CD8-positive, alpha-beta memory T cell (primary cell): Measurements from ENCODE around the gene ZNF69. TPM values are rescaled to one million over a fixed set of nuclear protein-coding genes. Genes with fewer than 3 reads are reported as not detected.
"Not testable (repeated sequence)": the region's sequence is repeated elsewhere in the genome, so short reads cannot be mapped to it uniquely, and the experiment has no call there.

Experiments used
- CTCF ChIA-PET: fragments of 350-600 bp; sonication (Branson Sonifier 250); formaldehyde crosslinking; loops from one replicate; lab custom pipeline; 2021; ENCODE audit warnings: antibody characterized with exemption; lab: Charles Lee
- POLR2A ChIA-PET: fragments of 350-600 bp; sonication (Branson Sonifier 250); formaldehyde crosslinking; loops from one replicate; lab custom pipeline; 2021; ENCODE audit warnings: antibody characterized with exemption; lab: Charles Lee
- DNase-seq, 5 donors: peaks; one replicate each; pipeline versions ENCODE4 v3.0.0 to v3.0.0-alpha.2; 2020 to 2022; ENCODE audit warnings: mixed read lengths in 1 of 5
- H3K27ac ChIP-seq: one replicate; pipeline ENCODE4 v1.7.0; 2013; ENCODE audit warnings: low read depth, mild to moderate bottlenecking, low read length, moderate library complexity
- H3K27me3 ChIP-seq: 2 replicates; pipeline ENCODE4 v1.7.0; 2013; ENCODE audit warnings: low read length, mild to moderate bottlenecking; ENCODE audit not compliant: insufficient read depth, poor library complexity, severe bottlenecking
- H3K36me3 ChIP-seq: 2 replicates; pipeline ENCODE4 v1.7.0; 2013; ENCODE audit warnings: mild to moderate bottlenecking, low read length, moderate library complexity; ENCODE audit not compliant: insufficient read depth
- H3K4me1 ChIP-seq: 2 replicates; pipeline ENCODE4 v1.7.0; 2013; ENCODE audit warnings: mild to moderate bottlenecking, low read length, moderate library complexity; ENCODE audit not compliant: insufficient read depth
- H3K4me3 ChIP-seq: 2 replicates; pipeline ENCODE4 v1.7.0; 2013; ENCODE audit warnings: mild to moderate bottlenecking, low read length
- H3K9me3 ChIP-seq: 2 replicates; pipeline ENCODE4 v1.7.0; 2013; ENCODE audit warnings: mild to moderate bottlenecking, low read length
- H3K27ac Mint-ChIP-seq, 8 donors: one replicate each; pipeline ENCODE4 v1.8.0; 2020 to 2021; ENCODE audit warnings: mixed read lengths in 8 of 8, mild to moderate bottlenecking in 6 of 8, inconsistent platforms in 3 of 8, moderate library complexity in 3 of 8
- H3K27me3 Mint-ChIP-seq, 2 donors: one replicate each; pipeline ENCODE4 v1.8.0; 2020 to 2021; ENCODE audit warnings: mixed read lengths in 2 of 2, mild to moderate bottlenecking in 1 of 2, moderate library complexity in 1 of 2
- H3K36me3 Mint-ChIP-seq, 3 donors: one replicate each; pipeline ENCODE4 v1.8.0; 2020 to 2021; ENCODE audit warnings: mixed read lengths in 3 of 3, inconsistent platforms in 1 of 3, mild to moderate bottlenecking in 1 of 3
- H3K4me1 Mint-ChIP-seq, 3 donors: one replicate each; pipeline ENCODE4 v1.8.0; 2020 to 2021; ENCODE audit warnings: mixed read lengths in 3 of 3, inconsistent platforms in 1 of 3, mild to moderate bottlenecking in 1 of 3
- H3K4me3 Mint-ChIP-seq, 7 donors: one replicate each; pipeline ENCODE4 v1.8.0; 2020 to 2021; ENCODE audit warnings: mixed read lengths in 7 of 7, mild to moderate bottlenecking in 6 of 7, moderate library complexity in 4 of 7, inconsistent platforms in 2 of 7
- H3K9me3 Mint-ChIP-seq, 5 donors: one replicate each; pipeline ENCODE4 v1.8.0; 2020 to 2022; ENCODE audit warnings: mixed read lengths in 5 of 5, mild to moderate bottlenecking in 3 of 5, moderate library complexity in 2 of 5, inconsistent platforms in 1 of 5
- polyA plus RNA-seq: library from polyadenylated mRNA; unstranded; fragments of 300-500 nt; fragmentation: Illumina TruSeq; gene quantifications from one replicate; pipeline ENCODE4 v1.2.3, GENCODE V29; 2021
- total RNA-seq, 2 experiments: library from RNA; stranded (reverse); gene quantifications; one replicate each; pipeline ENCODE4 v1.2.3, GENCODE V29; 2021

The ZNF69 gene
- total RNA-seq (1 to 10 TPM; 1.8 to 2.0 TPM), polyA plus RNA-seq (4.1 TPM)

DNA sequence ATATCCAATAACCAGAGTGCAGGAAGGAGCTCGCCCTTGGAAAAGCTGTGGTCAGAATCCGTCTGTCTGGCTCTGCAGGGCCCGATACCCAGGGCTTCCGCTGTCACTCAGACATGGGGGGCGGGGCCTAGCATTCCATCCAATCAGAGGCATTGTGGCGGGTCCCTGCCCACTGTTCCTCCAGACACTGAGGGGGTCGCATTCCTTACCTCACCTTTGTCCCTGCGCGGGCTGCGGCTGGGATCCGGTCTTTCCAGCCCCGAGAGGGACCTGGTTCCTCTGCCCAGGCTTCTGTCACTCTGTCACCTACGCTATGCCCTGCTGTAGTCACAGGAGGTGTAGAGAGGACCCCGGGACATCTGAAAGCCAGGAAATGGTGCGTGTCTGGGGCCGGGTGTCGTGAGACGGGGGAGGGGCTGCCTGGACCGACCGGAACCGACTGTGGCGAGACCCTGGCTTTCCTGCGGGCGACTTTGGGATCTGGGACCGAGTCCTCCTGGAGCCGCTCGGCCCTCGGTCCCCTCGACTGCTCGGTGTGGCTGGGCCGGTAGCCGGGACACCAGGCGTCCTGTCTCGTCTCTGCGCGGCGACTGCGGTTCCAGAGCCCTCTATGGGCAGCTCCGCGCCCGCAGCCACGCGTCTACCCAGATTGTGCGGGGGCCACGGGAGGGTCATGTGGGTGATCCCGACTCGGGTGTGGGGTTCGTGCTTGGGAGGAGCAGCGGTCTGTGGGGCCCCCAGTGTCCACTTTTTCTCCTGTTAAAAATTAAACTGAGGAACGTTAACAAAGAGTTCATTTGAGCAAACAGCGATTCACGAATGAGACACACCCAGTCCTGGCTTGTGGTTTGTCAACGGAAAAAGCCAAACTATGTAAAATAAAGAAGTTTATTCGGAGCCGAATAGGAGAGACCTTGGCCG, at the start of gene ZNF69:
Gene ZNF69, plus strand, starts transcription at position 172 of the 921 bp plus-strand sequence. Its CDS starts 142 bp downstream, at position 314.
- peaks cover 20 to 29% (median 25%) of the 10 kb centered on the region in 3 donors for H3K4me1 Mint-ChIP-seq
- CTCF ChIA-PET, result no interaction called here

GRCh38 chr19:11843722-11844121, 43.9 kb upstream of the ZNF69 start:
- Mint-ChIP-seq H3K36me3 (peaks cover 2 to 8% (median 3%) of the 10 kb centered on the region in 3 donors), H3K4me3 (no peak overlapping the region), H3K27me3 (peaks cover 0 to 4% of the 10 kb centered on the region in 2 donors), H3K9me3 (peaks cover 0 to 30% (median 18%) of the 10 kb centered on the region in 5 donors), H3K4me1 (peaks cover 6 to 11% (median 7%) of the 10 kb centered on the region in 3 donors), H3K27ac (no peak overlapping the region)
- Histone ChIP-seq H3K4me1 (peaks cover 5% of the 10 kb centered on the region), H3K27ac (no peak overlapping the region), H3K36me3 (no peaks in the 10 kb centered on the region), H3K9me3 (no peaks in the 10 kb centered on the region), H3K27me3 (no peaks in the 10 kb centered on the region), H3K4me3 (no peak overlapping the region)
- POLR2A ChIA-PET, result no interaction called here
- no peak for DNase-seq
- CTCF ChIA-PET, result no interaction called here

More for the DNA sequence above, at the start of gene ZNF69:
- no peaks in the 10 kb centered on the region for H3K36me3 ChIP-seq
- H3K27ac Mint-ChIP-seq, result peak within 1 kb of the TSS; percentile 67 to 92 (median 88)
- no peaks in the 10 kb centered on the region for H3K27me3 ChIP-seq
- POLR2A ChIA-PET, result no interaction called here
- DNase-seq, result peak; percentile 36 to 73 (median 61)
- H3K4me3 ChIP-seq, result peak within 1 kb of the TSS; percentile 82
- H3K9me3 Mint-ChIP-seq, result no peaks in the 10 kb centered on the region
- H3K4me1 ChIP-seq, result peaks cover 11% of the 10 kb centered on the region
- no peaks in the 10 kb centered on the region for H3K9me3 ChIP-seq
- peak within 1 kb of the TSS; percentile 86 to 93 (median 88) for H3K4me3 Mint-ChIP-seq
- peaks cover 0 to 3% (median 3%) of the 10 kb centered on the region in 3 donors for H3K36me3 Mint-ChIP-seq
- H3K27ac ChIP-seq, result peak within 1 kb of the TSS; percentile 54
- peaks cover 0 to 4% of the 10 kb centered on the region in 2 donors for H3K27me3 Mint-ChIP-seq

DNA sequence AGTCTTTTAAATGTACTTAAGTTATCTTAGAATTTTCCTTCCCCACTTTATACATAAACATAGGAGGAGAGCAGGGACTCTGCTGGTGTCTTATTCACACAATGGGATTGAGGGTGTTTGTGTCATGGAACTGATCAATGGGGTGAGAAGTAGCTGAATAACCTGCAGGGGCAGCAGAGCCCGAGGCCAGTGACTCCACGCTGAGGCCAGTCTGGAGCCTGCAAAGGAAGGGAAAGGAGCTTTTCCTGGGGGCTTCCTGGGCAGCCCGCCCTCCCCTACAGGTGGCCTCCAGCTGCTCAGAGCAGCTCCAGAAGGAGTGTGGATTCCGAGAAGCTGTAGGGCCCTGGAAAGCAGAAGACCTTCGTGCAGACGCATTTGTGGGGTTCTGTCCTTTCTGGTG, 40.0 kb upstream of the ZNF69 start:
- Mint-ChIP-seq H3K4me1 (peaks cover 17 to 26% (median 25%) of the 10 kb centered on the region in 3 donors), H3K4me3 (peak overlapping the region in 6 of 7 donors; percentile 68 to 92 (median 89)), H3K27me3 (peaks cover 0 to 10% of the 10 kb centered on the region in 2 donors), H3K9me3 (peaks cover 0 to 14% (median 7%) of the 10 kb centered on the region in 5 donors), H3K36me3 (peaks cover 2 to 13% (median 7%) of the 10 kb centered on the region in 3 donors)
- POLR2A ChIA-PET, result interaction anchor here (0.6 kb wide), 1 partner anchor 33 kb away, joined by 3 read pairs; no protein-coding TSS in a partner anchor
- not testable (repeated sequence) for H3K27ac ChIP-seq, H3K27ac Mint-ChIP-seq, H3K4me3 ChIP-seq, H3K36me3 ChIP-seq, DNase-seq, H3K27me3 ChIP-seq, H3K9me3 ChIP-seq
- peaks cover 13% of the 10 kb centered on the region for H3K4me1 ChIP-seq
- CTCF ChIA-PET, result interaction anchor here (1.3 to 1.9 kb wide), 2 partner anchors 34 to 140 kb away, joined by 3 to 6 read pairs; partner anchors contain the start of gene ZNF440

GRCh38 chr19:11848200-11848593, 39.4 kb upstream of the ZNF69 start:
- POLR2A ChIA-PET, result interaction anchor here (0.6 kb wide), 1 partner anchor 33 kb away, joined by 3 read pairs; no protein-coding TSS in a partner anchor
- H3K9me3 Mint-ChIP-seq, result peaks cover 0 to 16% (median 7%) of the 10 kb centered on the region in 5 donors
- no peak overlapping the region for H3K27ac ChIP-seq

DNA sequence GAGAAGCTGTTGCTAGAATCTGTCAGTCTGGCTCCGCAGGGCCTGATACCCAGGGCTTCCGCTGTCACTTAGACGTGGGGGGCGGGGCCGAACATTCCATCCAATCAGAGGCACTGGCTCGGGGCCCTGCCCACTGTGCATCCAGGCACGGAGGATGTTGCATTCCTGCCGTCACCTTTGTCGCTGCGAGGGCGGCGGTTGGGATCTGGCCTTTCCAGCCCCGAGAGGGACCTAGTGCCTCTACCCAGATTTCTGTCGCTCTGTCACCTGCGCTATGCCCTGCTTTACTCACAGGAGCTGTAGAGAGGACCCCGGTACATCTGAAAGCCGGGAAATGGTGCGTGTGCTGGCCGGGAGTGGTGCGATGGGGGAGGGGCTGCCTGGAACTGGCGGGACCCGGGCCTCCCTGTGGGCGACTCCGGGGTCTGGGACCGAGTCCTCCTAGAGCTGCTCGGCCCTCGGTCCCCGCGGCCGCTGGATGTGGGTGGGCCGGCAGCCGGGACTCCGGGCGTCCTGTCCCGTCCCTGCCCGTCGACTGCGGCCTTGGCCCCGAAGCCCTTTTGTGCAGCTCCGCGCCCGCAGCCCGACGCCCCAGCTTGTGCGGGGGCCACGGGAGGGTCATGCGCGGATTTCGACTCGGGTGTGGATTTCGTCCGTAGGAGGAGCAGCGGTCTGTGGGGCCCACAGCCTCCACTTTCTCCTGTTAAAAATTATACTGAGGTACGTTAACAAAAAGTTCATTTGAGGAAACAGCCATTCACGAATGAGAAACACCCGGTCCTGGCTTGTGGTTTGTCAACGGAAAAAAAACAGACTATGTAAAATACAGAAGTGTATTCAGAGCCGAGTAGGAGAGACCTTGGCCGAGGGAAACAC, 38.8 kb upstream of the ZNF69 start, which contains the start of gene ZNF439:
Gene ZNF439, plus strand, starts transcription at position 133 of the 876 bp plus-strand sequence. Its CDS starts 142 bp downstream, at position 275.
- Histone ChIP-seq H3K4me1 (peaks cover 13% of the 10 kb centered on the region), H3K27ac (no peak within 1 kb of the TSS), H3K4me3 (peak within 1 kb of the TSS; percentile 79), H3K27me3 (no peaks in the 10 kb centered on the region), H3K9me3 (no peaks in the 10 kb centered on the region), H3K36me3 (no peaks in the 10 kb centered on the region)
- Mint-ChIP-seq H3K4me3 (peak within 1 kb of the TSS; percentile 89 to 96 (median 91)), H3K36me3 (peaks cover 2 to 20% (median 16%) of the 10 kb centered on the region in 3 donors), H3K9me3 (peaks cover 0 to 12% (median 7%) of the 10 kb centered on the region in 5 donors), H3K4me1 (peaks cover 17 to 26% (median 25%) of the 10 kb centered on the region in 3 donors), H3K27me3 (peaks cover 0 to 10% of the 10 kb centered on the region in 2 donors), H3K27ac (peak within 1 kb of the TSS; percentile 15 to 90 (median 74))
- ChIA-PET CTCF (interaction anchor here (1.1 to 1.9 kb wide), 3 partner anchors 51 to 293 kb away, joined by 4 to 6 read pairs (median 5); no protein-coding TSS in a partner anchor), POLR2A (no interaction called here)
- DNase-seq, result peak; percentile 79 to 91 (median 83)

More at GRCh38 chr19:11848200-11848593, 39.4 kb upstream of the ZNF69 start:
- Histone ChIP-seq H3K4me1 (peaks cover 13% of the 10 kb centered on the region), H3K9me3 (no peaks in the 10 kb centered on the region), H3K36me3 (no peaks in the 10 kb centered on the region), H3K27me3 (no peaks in the 10 kb centered on the region), H3K4me3 (peak overlapping the region; percentile 79)
- no peak for DNase-seq
- H3K27me3 Mint-ChIP-seq, result peaks cover 0 to 10% of the 10 kb centered on the region in 2 donors
- H3K4me1 Mint-ChIP-seq, result peaks cover 17 to 26% (median 25%) of the 10 kb centered on the region in 3 donors
- peak overlapping the region in 7 of 8 donors; percentile 15 to 90 (median 76) for H3K27ac Mint-ChIP-seq
- CTCF ChIA-PET, result interaction anchor here (1.1 to 1.9 kb wide), 4 partner anchors 34 to 293 kb away, joined by 3 to 6 read pairs (median 4); partner anchors contain the start of gene ZNF440
- H3K36me3 Mint-ChIP-seq, result peaks cover 2 to 15% (median 10%) of the 10 kb centered on the region in 3 donors
- peak overlapping the region; percentile 89 to 96 (median 91) for H3K4me3 Mint-ChIP-seq

DNA sequence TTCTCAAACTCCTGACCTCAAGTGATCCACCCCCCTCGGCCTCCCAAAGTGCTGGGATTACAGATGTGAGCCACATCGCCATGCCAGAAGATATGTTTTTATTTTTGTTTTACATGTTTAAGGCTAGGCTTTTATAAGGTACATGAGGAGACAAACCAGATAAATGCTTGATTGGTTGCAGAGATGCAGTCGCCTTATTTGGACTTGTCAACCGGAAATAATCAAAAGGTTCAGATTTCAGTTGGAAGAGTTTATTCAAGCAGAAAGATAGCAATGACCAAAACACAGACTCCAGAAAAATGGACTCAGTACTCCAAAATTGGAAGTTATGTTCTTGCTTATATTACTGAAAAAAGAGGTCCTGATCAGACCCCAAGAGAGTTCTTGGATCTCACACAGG, 37.3 kb upstream of the ZNF69 start:
- H3K27ac ChIP-seq, H3K9me3 ChIP-seq, DNase-seq, CTCF ChIA-PET, POLR2A ChIA-PET, H3K36me3 ChIP-seq, H3K4me3 ChIP-seq, H3K27ac Mint-ChIP-seq, H3K27me3 ChIP-seq: not testable (repeated sequence)
- peaks cover 0 to 16% (median 7%) of the 10 kb centered on the region in 5 donors for H3K9me3 Mint-ChIP-seq
- peaks cover 13% of the 10 kb centered on the region for H3K4me1 ChIP-seq
- H3K27me3 Mint-ChIP-seq, result peaks cover 0 to 10% of the 10 kb centered on the region in 2 donors
- peaks cover 7 to 28% (median 26%) of the 10 kb centered on the region in 3 donors for H3K36me3 Mint-ChIP-seq
- peaks cover 17 to 26% (median 25%) of the 10 kb centered on the region in 3 donors for H3K4me1 Mint-ChIP-seq
- H3K4me3 Mint-ChIP-seq, result peak overlapping the region in 1 of 7 donors; percentile 89

GRCh38 chr19:11853358-11853757, 34.2 kb upstream of the ZNF69 start:
- no peak for DNase-seq
- ChIA-PET CTCF (no interaction called here), POLR2A (no interaction called here)
- Mint-ChIP-seq H3K27ac (no peak overlapping the region), H3K9me3 (peaks cover 7 to 45% (median 23%) of the 10 kb centered on the region in 5 donors), H3K4me3 (no peak overlapping the region), H3K27me3 (peaks cover 0 to 6% of the 10 kb centered on the region in 2 donors), H3K36me3 (peaks cover 13 to 52% (median 52%) of the 10 kb centered on the region in 3 donors), H3K4me1 (peaks cover 14 to 23% (median 18%) of the 10 kb centered on the region in 3 donors)
- Histone ChIP-seq H3K36me3 (no peaks in the 10 kb centered on the region), H3K27me3 (no peaks in the 10 kb centered on the region), H3K9me3 (no peaks in the 10 kb centered on the region), H3K27ac (no peak overlapping the region), H3K4me1 (peaks cover 8% of the 10 kb centered on the region), H3K4me3 (no peak overlapping the region)
